Endothelial cell of umbilical vein (primary cell): ENCODE data around the gene UQCRH. TPM values are rescaled to one million over a fixed set of nuclear protein-coding genes. Genes with fewer than 3 reads are reported as not detected.

ENCODE experiments used
- BruUV-seq: library from RNA; stranded (reverse); fragments of 400-500 nt; replicated peaks from 2 replicates; lab custom pipeline; 2021; lab: Mats Ljungman, UMichigan
- CTCF ChIA-PET: fragments of 300-600, 350-600 bp; sonication (Branson Sonifier 250); formaldehyde crosslinking; loops from one replicate; lab custom pipeline; 2021; ENCODE audit warnings: antibody characterized with exemption, inconsistent platforms; lab: Charles Lee
- POLR2A ChIA-PET: fragments of 300-600, 350-600 bp; sonication (Branson Sonifier 250); formaldehyde crosslinking; loops from one replicate; lab custom pipeline; 2021; ENCODE audit warnings: antibody characterized with exemption, inconsistent platforms; lab: Charles Lee
- DNase-seq: peaks from one replicate; pipeline ENCODE4 v3.0.0-alpha.2; 2011; ENCODE audit warnings: low read depth, low spot score
- FAIRE-seq: peaks from 2 replicates; lab custom pipeline; 2011; peaks lifted over from hg19 to GRCh38; lab: Jason Lieb, UNC
- H2AFZ ChIP-seq: 2 replicates; pipeline ENCODE4 v1.6.0; 2012; ENCODE audit warnings: low read depth, low read length, control low read depth, inconsistent platforms
- H3K27ac ChIP-seq: 2 replicates; pipeline ENCODE4 v1.5.1; 2011; ENCODE audit warnings: low read depth, mild to moderate bottlenecking, control low read depth, low read length, moderate library complexity; ENCODE audit not compliant: insufficient read depth
- H3K27me3 ChIP-seq, 2 experiments: 2 replicates each; pipeline versions ENCODE4 v1.6.0 to v1.6.1; 2011; ENCODE audit warnings: low read length in 2 of 2, mixed read lengths in 1 of 2; ENCODE audit not compliant: control insufficient read depth in 2 of 2, insufficient read depth in 2 of 2
- H3K36me3 ChIP-seq, 2 experiments: 2 replicates in 1 of 2; 3 replicates in 1 of 2; pipeline ENCODE4 v1.5.1; 2011; ENCODE audit warnings: low read length in 2 of 2, mild to moderate bottlenecking in 1 of 2, moderate library complexity in 1 of 2; ENCODE audit not compliant: control insufficient read depth in 2 of 2, insufficient read depth in 2 of 2; ENCODE audit errors: extremely low read depth in 1 of 2
- H3K4me1 ChIP-seq: 3 replicates; pipeline ENCODE4 v1.5.1; 2011; ENCODE audit warnings: mild to moderate bottlenecking, low read length; ENCODE audit not compliant: control insufficient read depth, insufficient read depth; ENCODE audit errors: extremely low read depth
- H3K4me2 ChIP-seq: 2 replicates; pipeline ENCODE4 v1.6.1; 2011; ENCODE audit warnings: low read length, control low read depth, mixed read lengths; ENCODE audit not compliant: insufficient read depth
- H3K4me3 ChIP-seq, 3 experiments: fragments of 200-600 bp in 1 of 3; sonication (generic), shearing (Covaris generic) in 1 of 3; replicated peaks in 1 of 3; 2 replicates each; pipeline ENCODE4 v1.5.1; 2011 to 2016; ENCODE audit warnings: control low read depth in 3 of 3, low read length in 3 of 3, mild to moderate bottlenecking in 2 of 3, inconsistent platforms in 1 of 3, low read depth in 1 of 3, moderate library complexity in 1 of 3; ENCODE audit not compliant: insufficient read depth in 1 of 3
- H3K79me2 ChIP-seq: 2 replicates; pipeline ENCODE4 v1.6.0; 2012; ENCODE audit warnings: low read length, inconsistent platforms; ENCODE audit not compliant: control insufficient read depth, insufficient read depth
- H3K9ac ChIP-seq: replicated peaks from 2 replicates; pipeline ENCODE3; 2011; ENCODE audit warnings: low read length, control low read depth; ENCODE audit not compliant: insufficient read depth; ENCODE audit errors: extremely low read depth
- H3K9me1 ChIP-seq: replicated peaks from 3 replicates; pipeline ENCODE4 v1.6.0; 2011; ENCODE audit warnings: mild to moderate bottlenecking, low read length; ENCODE audit not compliant: control insufficient read depth, insufficient read depth; ENCODE audit errors: extremely low read depth
- H3K9me3 ChIP-seq: replicated peaks from 2 replicates; pipeline ENCODE4 v1.5.1; 2012; ENCODE audit warnings: low read length, inconsistent platforms; ENCODE audit not compliant: control insufficient read depth, insufficient read depth
- H4K20me1 ChIP-seq: replicated peaks from 2 replicates; pipeline ENCODE3; 2011; ENCODE audit warnings: mild to moderate bottlenecking, low read length; ENCODE audit not compliant: control insufficient read depth, insufficient read depth; ENCODE audit errors: extremely low read depth
- CTCF ChIP-seq, 2 donors: IDR thresholded peaks; 1 replicate in 1 of 2; 2 replicates in 1 of 2; pipeline ENCODE4 v1.5.1; 2011; ENCODE audit warnings: low read length in 2 of 2, mild to moderate bottlenecking in 2 of 2, moderate library complexity in 2 of 2, control low read depth in 1 of 2, inconsistent platforms in 1 of 2, low read depth in 1 of 2; ENCODE audit not compliant: insufficient read depth in 1 of 2; ENCODE audit errors: extremely low read depth in 1 of 2
- EZH2 ChIP-seq: IDR thresholded peaks from 2 replicates; pipeline ENCODE4 v1.6.1; 2012; ENCODE audit warnings: borderline replicate concordance, low read depth, mild to moderate bottlenecking, moderate library complexity, low read length, inconsistent platforms; ENCODE audit not compliant: severe bottlenecking
- FOS ChIP-seq: IDR thresholded peaks from 2 replicates; pipeline ENCODE4 v1.6.1; 2011; ENCODE audit warnings: mild to moderate bottlenecking, low read length, moderate library complexity, borderline replicate concordance; ENCODE audit not compliant: insufficient read depth
- GATA2 ChIP-seq: IDR thresholded peaks from 2 replicates; pipeline ENCODE4 v1.7.0; 2011; ENCODE audit warnings: low read depth, mild to moderate bottlenecking, moderate library complexity, mixed read lengths, low read length; ENCODE audit not compliant: insufficient read length, insufficient read depth
- JUN ChIP-seq: IDR thresholded peaks from 2 replicates; pipeline ENCODE4 v1.6.1; 2011; ENCODE audit warnings: borderline replicate concordance, low read depth; ENCODE audit not compliant: insufficient read length, insufficient read depth
- MAX ChIP-seq: IDR thresholded peaks from 2 replicates; pipeline ENCODE4 v1.6.1; 2011; ENCODE audit not compliant: insufficient read depth, insufficient read length
- MYC ChIP-seq: IDR thresholded peaks from one replicate; pipeline ENCODE4 v1.6.1; 2011; ENCODE audit warnings: mild to moderate bottlenecking, low read depth, low read length
- POLR2A ChIP-seq: IDR thresholded peaks from 2 replicates; pipeline ENCODE4 v1.6.1; 2012; ENCODE audit warnings: low read depth, mild to moderate bottlenecking, control low read depth, low read length
- POLR2AphosphoS5 ChIP-seq: IDR thresholded peaks from 2 replicates; pipeline ENCODE4 v1.6.1; 2012; ENCODE audit warnings: low read depth, mild to moderate bottlenecking, control low read depth, low read length, moderate library complexity; ENCODE audit not compliant: insufficient read depth
- dilution Hi-C: fragments of 300-500 bp; cut with MboI; formaldehyde crosslinking; loops from one replicate; pipeline ENCODE4 v1.15.0; 2019; ENCODE audit warnings: low sequenced_read_pairs; ENCODE audit not compliant: extremely low pct_ligation_motif_present
- intact Hi-C: fragments of 100-400 bp; cut with micrococcal nuclease; formaldehyde crosslinking; loops from one replicate; pipeline ENCODE4 v1.10.0; 2022
- polyA plus RNA-seq, 4 experiments: library from polyadenylated mRNA; depleted of rRNA in 3 of 4; stranded (reverse) in 3 of 4; unstranded in 1 of 4; fragments of >200 nt; gene quantifications; 2 replicates each; pipeline versions ENCODE4 v1.2.1 to v1.2.3, GENCODE V29; 2011 to 2012; ENCODE audit warnings: missing spikeins in 1 of 4
- total RNA-seq: library from RNA; stranded (reverse); gene quantifications from 2 replicates; pipeline ENCODE4 v1.2.3, GENCODE V29; 2021

The UQCRH gene
- total and polyA plus RNA-seq, 2 donors (not counting 3 experiments of a cell fraction or from before 2014, with no cell fraction given): 253 to 527 TPM

- Histone ChIP-seq H2AFZ (peak overlapping the region; percentile 50), H3K4me1 (peaks cover 20% of the 10 kb centered on the region), H3K27ac (peak overlapping the region; percentile 81), H3K79me2 (peaks cover 89% of the 10 kb centered on the region), H3K9ac (peak overlapping the region; percentile 97), H3K9me3 (no peaks in the 10 kb centered on the region), H3K27me3 (no peaks in the 10 kb centered on the region), H3K36me3 (peaks cover under 1 to 2% of the 10 kb centered on the region in 2 experiments), H3K9me1 (no peaks in the 10 kb centered on the region), H3K4me3 (peak overlapping the region; percentile 73 to 94 (median 84)), H3K4me2 (peak overlapping the region; percentile 94), H4K20me1 (no peaks in the 10 kb centered on the region)
- no TSS peak for BruUV-seq
- DNase-seq: peak; percentile 50
- CTCF ChIA-PET: interaction anchor here (1.0 to 2.7 kb wide), 7 partner anchors 31 to 58 kb away, joined by 3 to 17 read pairs (median 5); partner anchors contain the start of genes NSUN4 and RAD54L
- POLR2A ChIA-PET: interaction anchor here (1.8 kb wide), 1 partner anchor 37 kb away, joined by 5 read pairs; the partner anchor contains the start of gene NSUN4
- FAIRE-seq: no peak
- dilution Hi-C loops (no loop called here), intact Hi-C loops (loop anchor here (1.0 to 5.0 kb wide), 4 partner anchors 38 to 170 kb away; partner anchors contain the start of genes NSUN4, PIK3R3 and RAD54L)
- TF ChIP-seq JUN (no peak), EZH2 (no peak), MYC (no peak), MAX (no peak), FOS (no peak), POLR2AphosphoS5 (no peak), GATA2 (no peak), POLR2A (no peak), CTCF (IDR thresholded peaks at IDR 0.05; ENCODE audit: extremely low read depth in 1 of 2, insufficient read depth in 1 of 2, low read depth in 1 of 2, low read length in 2 of 2) (no peak)
These were observed 859 bp upstream of the UQCRH start for GRCh38 chr1:46302641-46303037.
